ENCODE results near the gene GNAO1.
A peak's percentile ranks its signal among the peaks of the same experiment; 100 is the strongest.

Gene GNAO1

GRCh38 chr16:56317998-56318826, 126.9 kb downstream of the GNAO1 start:
- peak; percentile 79 for DNase-seq

- no peak for DNase-seq
These were observed 127.5 kb downstream of the GNAO1 start for GRCh38 chr16:56318827-56319140.

- DNase-seq, result no peak
These were observed 128.1 kb downstream of the GNAO1 start for GRCh38 chr16:56319376-56319775.

- no peak for DNase-seq
These were observed 128.8 kb downstream of the GNAO1 start for GRCh38 chr16:56320056-56320455.

GRCh38 chr16:56320811-56321558, 129.7 kb downstream of the GNAO1 start:
- no peak for DNase-seq

GRCh38 chr16:56321571-56321970, 130.3 kb downstream of the GNAO1 start:
- no peak for DNase-seq

- DNase-seq, result no peak
These were observed 133.1 kb downstream of the GNAO1 start for GRCh38 chr16:56324406-56324805.

GRCh38 chr16:56325956-56326355, 134.7 kb downstream of the GNAO1 start:
- no peak for DNase-seq

GRCh38 chr16:56327071-56327928, 136.0 kb downstream of the GNAO1 start:
- no peak for DNase-seq

- DNase-seq, result no peak
These were observed 136.6 kb downstream of the GNAO1 start for GRCh38 chr16:56327929-56328258.

- DNase-seq, result no peak
These were observed 137.2 kb downstream of the GNAO1 start for GRCh38 chr16:56328276-56329022.

- DNase-seq, result no peak
These were observed 138.6 kb downstream of the GNAO1 start for GRCh38 chr16:56329887-56330286.

GRCh38 chr16:56330476-56330875, 139.2 kb downstream of the GNAO1 start:
- DNase-seq, result no peak

- no peak for DNase-seq
These were observed 140.1 kb downstream of the GNAO1 start for GRCh38 chr16:56331399-56331798.

GRCh38 chr16:56331915-56332314, 140.6 kb downstream of the GNAO1 start:
- no peak for DNase-seq

- no peak for DNase-seq
These were observed 141.3 kb downstream of the GNAO1 start for GRCh38 chr16:56332464-56333079.

GRCh38 chr16:56334761-56335160, 143.5 kb downstream of the GNAO1 start:
- no peak for DNase-seq

- DNase-seq, result no peak
These were observed 144.9 kb downstream of the GNAO1 start for GRCh38 chr16:56336071-56336688.

GRCh38 chr16:56336711-56337110, 145.4 kb downstream of the GNAO1 start:
- no peak for DNase-seq

GRCh38 chr16:56337131-56337857, 146.0 kb downstream of the GNAO1 start:
- DNase-seq, result no peak

- no peak for DNase-seq
These were observed 146.6 kb downstream of the GNAO1 start for GRCh38 chr16:56337858-56338325.
